HepG2 (cell line): ENCODE results near the gene RNPS1. TPM values are rescaled to one million over a fixed set of nuclear protein-coding genes. Genes with fewer than 3 reads are reported as not detected.
A peak's percentile ranks its signal among the peaks of the same experiment; 100 is the strongest.

ENCODE experiments used
- AHR ChIP-seq: IDR thresholded peaks from 2 replicates; pipeline ENCODE4 v1.6.1; 2018; ENCODE audit warnings: missing genetic modification reagents, missing compliant biosample characterization
- NAIF1 ChIP-seq: sonication (generic); formaldehyde crosslinking; IDR thresholded peaks from 2 replicates; pipeline ENCODE4 v1.5.0; 2020; ENCODE audit warnings: mild to moderate bottlenecking, missing genetic modification reagents, borderline replicate concordance
- RFXANK ChIP-seq: IDR thresholded peaks from 2 replicates; pipeline ENCODE4 v1.6.1; 2016
- RXRA ChIP-seq: sonication (generic); formaldehyde crosslinking; IDR thresholded peaks from 2 replicates; pipeline ENCODE4 v1.5.1; 2020; ENCODE audit warnings: missing genetic modification reagents
- SIX1 ChIP-seq: sonication (generic); formaldehyde crosslinking; IDR thresholded peaks from 2 replicates; pipeline ENCODE4 v1.4.0; 2020; ENCODE audit warnings: missing genetic modification reagents, borderline replicate concordance
- SNAI1 ChIP-seq: sonication (generic); formaldehyde crosslinking; IDR thresholded peaks from 2 replicates; pipeline ENCODE4 v1.5.0; 2020; ENCODE audit warnings: mild to moderate bottlenecking, missing genetic modification reagents, borderline replicate concordance
- ZNF136 ChIP-seq: sonication (generic); formaldehyde crosslinking; IDR thresholded peaks from 2 replicates; pipeline ENCODE4 v1.8.1; 2022; ENCODE audit warnings: low read depth, mild to moderate bottlenecking, moderate library complexity, missing genetic modification reagents
- ZNF205 ChIP-seq: IDR thresholded peaks from 2 replicates; pipeline ENCODE4 v1.6.1; 2018; ENCODE audit warnings: missing biosample characterization, missing genetic modification reagents
- ZNF350 ChIP-seq: sonication (generic); formaldehyde crosslinking; IDR thresholded peaks from 2 replicates; pipeline ENCODE4 v1.4.0; 2020; ENCODE audit warnings: mild to moderate bottlenecking, low read depth, missing genetic modification reagents, borderline replicate concordance
- ZNF557 ChIP-seq: sonication (generic); formaldehyde crosslinking; IDR thresholded peaks from 2 replicates; pipeline ENCODE4 v1.4.0; 2020; ENCODE audit warnings: missing genetic modification reagents
- ZNF563 ChIP-seq: sonication (generic); formaldehyde crosslinking; IDR thresholded peaks from 2 replicates; pipeline ENCODE4 v1.8.0; 2022; ENCODE audit warnings: mild to moderate bottlenecking, moderate library complexity, missing genetic modification reagents
- ZNF567 ChIP-seq: sonication (generic); formaldehyde crosslinking; IDR thresholded peaks from 2 replicates; pipeline ENCODE4 v1.8.1; 2023; ENCODE audit warnings: mild to moderate bottlenecking, missing genetic modification reagents, borderline replicate concordance
- ZNF891 ChIP-seq: sonication (generic); formaldehyde crosslinking; IDR thresholded peaks from 2 replicates; pipeline ENCODE4 v1.5.0; 2020; ENCODE audit warnings: mild to moderate bottlenecking, missing genetic modification reagents
- polyA plus RNA-seq, 8 experiments: library from polyadenylated mRNA; depleted of rRNA in 3 of 8; stranded (reverse) in 7 of 8; unstranded in 1 of 8; fragments of >200 nt; fragmentation: Illumina TruSeq in 4 of 8; extraction: Trizol in 4 of 8; gene quantifications; 2 replicates each; pipeline versions ENCODE4 v1.2.1 to v1.2.3, GENCODE V29; 2011 to 2016; ENCODE audit warnings: low read depth in 4 of 8, missing spikeins in 1 of 8, mixed read lengths in 1 of 8; ENCODE audit not compliant: insufficient read depth in 1 of 8
- total RNA-seq, 5 experiments: library from RNA; depleted of rRNA; stranded (reverse); fragments of >200 nt; fragmentation: Illumina TruSeq; extraction: Trizol; gene quantifications; 2 replicates each; pipeline ENCODE4 v1.2.3, GENCODE V29; 2016; ENCODE audit warnings: low read depth in 1 of 5
- TF ChIP-seq, protein P1 (sequence below): sonication (generic); formaldehyde crosslinking; IDR thresholded peaks from 2 replicates; pipeline ENCODE4 v1.4.0; 2020; ENCODE audit warnings: missing genetic modification reagents, low read depth, mild to moderate bottlenecking, borderline replicate concordance
- TF ChIP-seq, protein P2 (sequence below): sonication (generic); formaldehyde crosslinking; IDR thresholded peaks from 2 replicates; pipeline ENCODE4 v1.5.0; 2020; ENCODE audit warnings: mild to moderate bottlenecking, missing genetic modification reagents
- TF ChIP-seq, protein P3 (sequence below): sonication (generic); formaldehyde crosslinking; IDR thresholded peaks from 2 replicates; pipeline ENCODE4; 2020; ENCODE audit warnings: missing genetic modification reagents, mild to moderate bottlenecking, borderline replicate concordance
- TF ChIP-seq, protein P4 (sequence below): sonication (generic); formaldehyde crosslinking; IDR thresholded peaks from 2 replicates; pipeline ENCODE4 v1.5.1; 2020; ENCODE audit warnings: missing genetic modification reagents, mild to moderate bottlenecking, borderline replicate concordance
- TF ChIP-seq, protein P5 (sequence below): sonication (generic); formaldehyde crosslinking; IDR thresholded peaks from 2 replicates; pipeline ENCODE4 v1.5.1; 2020; ENCODE audit warnings: missing genetic modification reagents, mild to moderate bottlenecking, borderline replicate concordance

Gene RNPS1
- total and polyA plus RNA-seq, 2 of the 13 experiments (the other 11 are each of a cell fraction or from before 2014, with no cell fraction given): 126 to 133 TPM

DNA sequence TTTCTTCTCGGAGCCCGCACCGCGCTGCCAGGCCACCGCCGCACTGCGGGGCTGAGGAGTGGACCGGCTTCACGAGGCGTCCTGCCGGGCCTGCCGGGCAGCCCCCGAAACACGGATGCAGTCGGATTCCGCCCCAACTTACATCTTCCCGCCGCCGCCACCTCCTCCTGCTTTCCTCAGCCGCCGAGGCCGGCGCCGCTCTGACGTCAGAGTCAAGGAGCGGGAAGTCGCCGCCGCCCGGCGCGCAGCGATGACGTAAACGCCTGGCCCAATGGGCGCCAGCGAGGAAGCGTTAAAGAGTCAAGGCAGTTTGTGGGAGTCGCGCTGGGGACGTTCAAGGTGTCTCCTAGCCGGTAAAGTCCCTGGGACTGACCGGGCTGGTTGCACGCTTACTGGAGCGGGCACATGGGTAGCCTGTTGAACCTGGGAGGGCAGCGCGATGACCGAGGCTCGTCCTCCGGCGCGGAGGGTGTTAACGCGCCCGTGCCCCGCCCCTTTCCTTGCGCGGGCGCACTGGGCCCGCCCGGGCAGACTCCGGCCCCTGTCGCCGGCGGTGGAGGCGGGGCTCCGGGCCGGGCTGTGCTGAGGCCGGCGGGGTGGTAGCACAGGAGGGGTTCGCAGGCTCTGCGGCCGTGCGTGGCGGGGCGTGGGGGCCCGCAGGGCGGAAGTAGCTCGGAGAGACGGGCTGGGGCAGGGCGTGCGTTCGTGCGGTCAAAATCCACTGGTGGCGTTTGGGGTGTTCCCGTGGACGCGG is at the start of gene RNPS1 (continued):
- TF ChIP-seq, protein P1, sequence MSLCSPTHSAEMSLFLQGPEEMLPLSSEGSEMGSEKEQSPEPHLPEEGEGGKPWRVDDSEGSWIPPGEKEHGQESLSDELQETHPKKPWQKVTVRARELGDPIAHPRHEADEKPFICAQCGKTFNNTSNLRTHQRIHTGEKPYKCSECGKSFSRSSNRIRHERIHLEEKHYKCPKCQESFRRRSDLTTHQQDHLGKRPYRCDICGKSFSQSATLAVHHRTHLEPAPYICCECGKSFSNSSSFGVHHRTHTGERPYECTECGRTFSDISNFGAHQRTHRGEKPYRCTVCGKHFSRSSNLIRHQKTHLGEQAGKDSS: no peak; the same call in none of the 2 replicates
- TF ChIP-seq, protein P2, sequence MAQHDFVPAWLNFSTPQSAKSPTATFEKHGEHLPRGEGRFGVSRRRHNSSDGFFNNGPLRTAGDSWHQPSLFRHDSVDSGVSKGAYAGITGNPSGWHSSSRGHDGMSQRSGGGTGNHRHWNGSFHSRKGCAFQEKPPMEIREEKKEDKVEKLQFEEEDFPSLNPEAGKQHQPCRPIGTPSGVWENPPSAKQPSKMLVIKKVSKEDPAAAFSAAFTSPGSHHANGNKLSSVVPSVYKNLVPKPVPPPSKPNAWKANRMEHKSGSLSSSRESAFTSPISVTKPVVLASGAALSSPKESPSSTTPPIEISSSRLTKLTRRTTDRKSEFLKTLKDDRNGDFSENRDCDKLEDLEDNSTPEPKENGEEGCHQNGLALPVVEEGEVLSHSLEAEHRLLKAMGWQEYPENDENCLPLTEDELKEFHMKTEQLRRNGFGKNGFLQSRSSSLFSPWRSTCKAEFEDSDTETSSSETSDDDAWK (CRISPR knock-in tag): no peak
- 0 out of 2 replicates have a peak, but pooled peaks have one; percentile 47 for TF ChIP-seq RFXANK (CRISPR knock-in tag)
- no peak for TF ChIP-seq NAIF1
- TF ChIP-seq ZNF563 (CRISPR knock-in tag): peak; percentile 95
- peak; percentile 54; the same call in 1 of the 2 replicates for TF ChIP-seq AHR (CRISPR knock-in tag)
- TF ChIP-seq ZNF891 (CRISPR knock-in tag): peak; percentile 59; the same call in 1 of the 2 replicates
- TF ChIP-seq RXRA (CRISPR knock-in tag): peak; percentile 80
- no peak for TF ChIP-seq ZNF557 (CRISPR knock-in tag)
- TF ChIP-seq, protein P3, sequence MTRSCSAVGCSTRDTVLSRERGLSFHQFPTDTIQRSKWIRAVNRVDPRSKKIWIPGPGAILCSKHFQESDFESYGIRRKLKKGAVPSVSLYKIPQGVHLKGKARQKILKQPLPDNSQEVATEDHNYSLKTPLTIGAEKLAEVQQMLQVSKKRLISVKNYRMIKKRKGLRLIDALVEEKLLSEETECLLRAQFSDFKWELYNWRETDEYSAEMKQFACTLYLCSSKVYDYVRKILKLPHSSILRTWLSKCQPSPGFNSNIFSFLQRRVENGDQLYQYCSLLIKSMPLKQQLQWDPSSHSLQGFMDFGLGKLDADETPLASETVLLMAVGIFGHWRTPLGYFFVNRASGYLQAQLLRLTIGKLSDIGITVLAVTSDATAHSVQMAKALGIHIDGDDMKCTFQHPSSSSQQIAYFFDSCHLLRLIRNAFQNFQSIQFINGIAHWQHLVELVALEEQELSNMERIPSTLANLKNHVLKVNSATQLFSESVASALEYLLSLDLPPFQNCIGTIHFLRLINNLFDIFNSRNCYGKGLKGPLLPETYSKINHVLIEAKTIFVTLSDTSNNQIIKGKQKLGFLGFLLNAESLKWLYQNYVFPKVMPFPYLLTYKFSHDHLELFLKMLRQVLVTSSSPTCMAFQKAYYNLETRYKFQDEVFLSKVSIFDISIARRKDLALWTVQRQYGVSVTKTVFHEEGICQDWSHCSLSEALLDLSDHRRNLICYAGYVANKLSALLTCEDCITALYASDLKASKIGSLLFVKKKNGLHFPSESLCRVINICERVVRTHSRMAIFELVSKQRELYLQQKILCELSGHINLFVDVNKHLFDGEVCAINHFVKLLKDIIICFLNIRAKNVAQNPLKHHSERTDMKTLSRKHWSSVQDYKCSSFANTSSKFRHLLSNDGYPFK (CRISPR knock-in tag): peak; percentile 89
- no peak for TF ChIP-seq SNAI1
- TF ChIP-seq ZNF205 (CRISPR knock-in tag): 0 out of 2 replicates have a peak, but pooled peaks have one; percentile 72
- TF ChIP-seq, protein P4, sequence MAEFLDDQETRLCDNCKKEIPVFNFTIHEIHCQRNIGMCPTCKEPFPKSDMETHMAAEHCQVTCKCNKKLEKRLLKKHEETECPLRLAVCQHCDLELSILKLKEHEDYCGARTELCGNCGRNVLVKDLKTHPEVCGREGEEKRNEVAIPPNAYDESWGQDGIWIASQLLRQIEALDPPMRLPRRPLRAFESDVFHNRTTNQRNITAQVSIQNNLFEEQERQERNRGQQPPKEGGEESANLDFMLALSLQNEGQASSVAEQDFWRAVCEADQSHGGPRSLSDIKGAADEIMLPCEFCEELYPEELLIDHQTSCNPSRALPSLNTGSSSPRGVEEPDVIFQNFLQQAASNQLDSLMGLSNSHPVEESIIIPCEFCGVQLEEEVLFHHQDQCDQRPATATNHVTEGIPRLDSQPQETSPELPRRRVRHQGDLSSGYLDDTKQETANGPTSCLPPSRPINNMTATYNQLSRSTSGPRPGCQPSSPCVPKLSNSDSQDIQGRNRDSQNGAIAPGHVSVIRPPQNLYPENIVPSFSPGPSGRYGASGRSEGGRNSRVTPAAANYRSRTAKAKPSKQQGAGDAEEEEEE (CRISPR knock-in tag): no peak
- peak; percentile 31; the same call in 1 of the 2 replicates for TF ChIP-seq ZNF136 (CRISPR knock-in tag)
- TF ChIP-seq SIX1 (CRISPR knock-in tag): no peak
- TF ChIP-seq, protein P5, sequence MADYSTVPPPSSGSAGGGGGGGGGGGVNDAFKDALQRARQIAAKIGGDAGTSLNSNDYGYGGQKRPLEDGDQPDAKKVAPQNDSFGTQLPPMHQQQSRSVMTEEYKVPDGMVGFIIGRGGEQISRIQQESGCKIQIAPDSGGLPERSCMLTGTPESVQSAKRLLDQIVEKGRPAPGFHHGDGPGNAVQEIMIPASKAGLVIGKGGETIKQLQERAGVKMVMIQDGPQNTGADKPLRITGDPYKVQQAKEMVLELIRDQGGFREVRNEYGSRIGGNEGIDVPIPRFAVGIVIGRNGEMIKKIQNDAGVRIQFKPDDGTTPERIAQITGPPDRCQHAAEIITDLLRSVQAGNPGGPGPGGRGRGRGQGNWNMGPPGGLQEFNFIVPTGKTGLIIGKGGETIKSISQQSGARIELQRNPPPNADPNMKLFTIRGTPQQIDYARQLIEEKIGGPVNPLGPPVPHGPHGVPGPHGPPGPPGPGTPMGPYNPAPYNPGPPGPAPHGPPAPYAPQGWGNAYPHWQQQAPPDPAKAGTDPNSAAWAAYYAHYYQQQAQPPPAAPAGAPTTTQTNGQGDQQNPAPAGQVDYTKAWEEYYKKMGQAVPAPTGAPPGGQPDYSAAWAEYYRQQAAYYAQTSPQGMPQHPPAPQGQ: no peak; the same call in 1 of the 2 replicates
- peak; percentile 92; the same call in 1 of the 2 replicates for TF ChIP-seq ZNF567
- peak; percentile 70 for TF ChIP-seq ZNF350 (CRISPR knock-in tag)
